GM19468 (cell line): ENCODE data around the gene MMP1.
"Not testable (repeated sequence)": the region's sequence is repeated elsewhere in the genome, so short reads cannot be mapped to it uniquely, and the experiment has no call there.

ENCODE experiments used
- ATAC-seq: cut with Tn5 transposase; IDR thresholded peaks from one replicate; pipeline ENCODE4 v1.9.1; 2021; ENCODE audit warnings: mild to moderate bottlenecking, moderate library complexity, moderate number of reproducible peaks; ENCODE audit not compliant: unreplicated experiment; ENCODE audit errors: extremely low read depth

The MMP1 gene

GRCh38 chr11:102763440-102763839, 34.5 kb downstream of the MMP1 start:
- ATAC-seq: no peak

- no peak for ATAC-seq
Observed at GRCh38 chr11:102762361-102762767, 35.6 kb downstream of the MMP1 start.

- ATAC-seq: no peak
Observed at GRCh38 chr11:102761646-102762238, 36.2 kb downstream of the MMP1 start.

GRCh38 chr11:102760344-102761035, 37.5 kb downstream of the MMP1 start:
- no peak for ATAC-seq

- ATAC-seq: no peak
Observed at GRCh38 chr11:102757823-102758549, 40.0 kb downstream of the MMP1 start.

GRCh38 chr11:102753267-102753666, 44.7 kb downstream of the MMP1 start:
- ATAC-seq: no peak

GRCh38 chr11:102751673-102752072, 46.3 kb downstream of the MMP1 start:
- ATAC-seq: no peak

- ATAC-seq: no peak
Observed at GRCh38 chr11:102749101-102749722, 48.7 kb downstream of the MMP1 start.

GRCh38 chr11:102746746-102747578, 51.0 kb downstream of the MMP1 start:
- ATAC-seq: not testable (repeated sequence)
